Panc1 (cell line): Measurements from ENCODE around the gene DLG2.

ENCODE experiments used
- POLR2AphosphoS5 ChIP-seq: IDR thresholded peaks from 2 replicates; pipeline ENCODE4 v1.6.1; 2012; ENCODE audit warnings: mild to moderate bottlenecking, low read depth, low read length, moderate library complexity
- TF ChIP-seq, protein P1 (sequence below): fragments of 450-650 bp; IDR thresholded peaks from 2 replicates; pipeline ENCODE4 v1.5.1; 2017; ENCODE audit warnings: mild to moderate bottlenecking
- TF ChIP-seq, protein P2 (sequence below), 2 experiments: IDR thresholded peaks; 2 replicates each; pipeline ENCODE4 v1.6.1; 2011 to 2012; ENCODE audit warnings: low read depth in 2 of 2, control low read depth in 1 of 2, low read length in 1 of 2, mild to moderate bottlenecking in 1 of 2, moderate library complexity in 1 of 2; ENCODE audit not compliant: insufficient read depth in 1 of 2

GRCh38 chr11:84300092-84300491 lies 1327.1 kb downstream of the DLG2 start:
- TF ChIP-seq, protein P1, sequence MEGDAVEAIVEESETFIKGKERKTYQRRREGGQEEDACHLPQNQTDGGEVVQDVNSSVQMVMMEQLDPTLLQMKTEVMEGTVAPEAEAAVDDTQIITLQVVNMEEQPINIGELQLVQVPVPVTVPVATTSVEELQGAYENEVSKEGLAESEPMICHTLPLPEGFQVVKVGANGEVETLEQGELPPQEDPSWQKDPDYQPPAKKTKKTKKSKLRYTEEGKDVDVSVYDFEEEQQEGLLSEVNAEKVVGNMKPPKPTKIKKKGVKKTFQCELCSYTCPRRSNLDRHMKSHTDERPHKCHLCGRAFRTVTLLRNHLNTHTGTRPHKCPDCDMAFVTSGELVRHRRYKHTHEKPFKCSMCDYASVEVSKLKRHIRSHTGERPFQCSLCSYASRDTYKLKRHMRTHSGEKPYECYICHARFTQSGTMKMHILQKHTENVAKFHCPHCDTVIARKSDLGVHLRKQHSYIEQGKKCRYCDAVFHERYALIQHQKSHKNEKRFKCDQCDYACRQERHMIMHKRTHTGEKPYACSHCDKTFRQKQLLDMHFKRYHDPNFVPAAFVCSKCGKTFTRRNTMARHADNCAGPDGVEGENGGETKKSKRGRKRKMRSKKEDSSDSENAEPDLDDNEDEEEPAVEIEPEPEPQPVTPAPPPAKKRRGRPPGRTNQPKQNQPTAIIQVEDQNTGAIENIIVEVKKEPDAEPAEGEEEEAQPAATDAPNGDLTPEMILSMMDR: no peak
- TF ChIP-seq, protein P2, sequence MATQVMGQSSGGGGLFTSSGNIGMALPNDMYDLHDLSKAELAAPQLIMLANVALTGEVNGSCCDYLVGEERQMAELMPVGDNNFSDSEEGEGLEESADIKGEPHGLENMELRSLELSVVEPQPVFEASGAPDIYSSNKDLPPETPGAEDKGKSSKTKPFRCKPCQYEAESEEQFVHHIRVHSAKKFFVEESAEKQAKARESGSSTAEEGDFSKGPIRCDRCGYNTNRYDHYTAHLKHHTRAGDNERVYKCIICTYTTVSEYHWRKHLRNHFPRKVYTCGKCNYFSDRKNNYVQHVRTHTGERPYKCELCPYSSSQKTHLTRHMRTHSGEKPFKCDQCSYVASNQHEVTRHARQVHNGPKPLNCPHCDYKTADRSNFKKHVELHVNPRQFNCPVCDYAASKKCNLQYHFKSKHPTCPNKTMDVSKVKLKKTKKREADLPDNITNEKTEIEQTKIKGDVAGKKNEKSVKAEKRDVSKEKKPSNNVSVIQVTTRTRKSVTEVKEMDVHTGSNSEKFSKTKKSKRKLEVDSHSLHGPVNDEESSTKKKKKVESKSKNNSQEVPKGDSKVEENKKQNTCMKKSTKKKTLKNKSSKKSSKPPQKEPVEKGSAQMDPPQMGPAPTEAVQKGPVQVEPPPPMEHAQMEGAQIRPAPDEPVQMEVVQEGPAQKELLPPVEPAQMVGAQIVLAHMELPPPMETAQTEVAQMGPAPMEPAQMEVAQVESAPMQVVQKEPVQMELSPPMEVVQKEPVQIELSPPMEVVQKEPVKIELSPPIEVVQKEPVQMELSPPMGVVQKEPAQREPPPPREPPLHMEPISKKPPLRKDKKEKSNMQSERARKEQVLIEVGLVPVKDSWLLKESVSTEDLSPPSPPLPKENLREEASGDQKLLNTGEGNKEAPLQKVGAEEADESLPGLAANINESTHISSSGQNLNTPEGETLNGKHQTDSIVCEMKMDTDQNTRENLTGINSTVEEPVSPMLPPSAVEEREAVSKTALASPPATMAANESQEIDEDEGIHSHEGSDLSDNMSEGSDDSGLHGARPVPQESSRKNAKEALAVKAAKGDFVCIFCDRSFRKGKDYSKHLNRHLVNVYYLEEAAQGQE (IDR thresholded peaks at IDR 0.05; ENCODE audit: insufficient read depth in 1 of 2, low read depth in 2 of 2, low read length in 1 of 2): no peak
- TF ChIP-seq POLR2AphosphoS5: no peak
